HG03039 (cell line): ENCODE measurements around the gene SF3A2.
"Not testable (repeated sequence)": the region's sequence is repeated elsewhere in the genome, so short reads cannot be mapped to it uniquely, and the experiment has no call there.

Source experiments
- ATAC-seq: cut with Tn5 transposase; IDR thresholded peaks from one replicate; pipeline ENCODE4 v1.9.1; 2021; ENCODE audit warnings: mild to moderate bottlenecking, moderate library complexity; ENCODE audit not compliant: unreplicated experiment

The SF3A2 gene

GRCh38 chr19:2273356-2274184 is 36.9 kb downstream of the SF3A2 start:
- ATAC-seq, result no peak

GRCh38 chr19:2274185-2274711 is 37.6 kb downstream of the SF3A2 start:
- no peak for ATAC-seq

- no peak for ATAC-seq
Measured at GRCh38 chr19:2274931-2275535, 38.4 kb downstream of the SF3A2 start.

- no peak for ATAC-seq
Measured at GRCh38 chr19:2275588-2276428, 39.2 kb downstream of the SF3A2 start.

GRCh38 chr19:2276429-2276986 is 39.9 kb downstream of the SF3A2 start:
- ATAC-seq, result no peak

GRCh38 chr19:2277138-2277537 is 40.5 kb downstream of the SF3A2 start:
- no peak for ATAC-seq

GRCh38 chr19:2278459-2279158 is 42.0 kb downstream of the SF3A2 start:
- ATAC-seq, result no peak

- no peak for ATAC-seq
Measured at GRCh38 chr19:2280633-2281264, 44.1 kb downstream of the SF3A2 start.

- not testable (repeated sequence) for ATAC-seq
Measured at GRCh38 chr19:2281265-2282061, 44.8 kb downstream of the SF3A2 start.

- ATAC-seq, result no peak
Measured at GRCh38 chr19:2282062-2282861, 45.6 kb downstream of the SF3A2 start, which contains the start of gene PEAK3. TSS of gene PEAK3 (minus strand) at chr19:2282175. CDS start at chr19:2280931, 1,244 bp downstream.

GRCh38 chr19:2282862-2283237 is 46.2 kb downstream of the SF3A2 start:
- no peak for ATAC-seq

- ATAC-seq, result no peak
Measured at GRCh38 chr19:2283835-2284507, 47.3 kb downstream of the SF3A2 start.

GRCh38 chr19:2286402-2287140 is 49.9 kb downstream of the SF3A2 start:
- ATAC-seq, result no peak

GRCh38 chr19:2287585-2288337 is 51.1 kb downstream of the SF3A2 start:
- ATAC-seq, result no peak

- no peak for ATAC-seq
Measured at GRCh38 chr19:2288338-2288817, 51.8 kb downstream of the SF3A2 start.
